ENCODE data around the gene RAP1GDS1. TPM values are rescaled to one million over a fixed set of nuclear protein-coding genes. Genes with fewer than 3 reads are reported as not detected.
A peak's percentile ranks its signal among the peaks of the same experiment; 100 is the strongest.
"Not testable (repeated sequence)": the region's sequence is repeated elsewhere in the genome, so short reads cannot be mapped to it uniquely, and the experiment has no call there.

Gene RAP1GDS1
- total and polyA plus RNA-seq, 8 donors: 30.7 to 49.1 (median 35.3) TPM

DNA sequence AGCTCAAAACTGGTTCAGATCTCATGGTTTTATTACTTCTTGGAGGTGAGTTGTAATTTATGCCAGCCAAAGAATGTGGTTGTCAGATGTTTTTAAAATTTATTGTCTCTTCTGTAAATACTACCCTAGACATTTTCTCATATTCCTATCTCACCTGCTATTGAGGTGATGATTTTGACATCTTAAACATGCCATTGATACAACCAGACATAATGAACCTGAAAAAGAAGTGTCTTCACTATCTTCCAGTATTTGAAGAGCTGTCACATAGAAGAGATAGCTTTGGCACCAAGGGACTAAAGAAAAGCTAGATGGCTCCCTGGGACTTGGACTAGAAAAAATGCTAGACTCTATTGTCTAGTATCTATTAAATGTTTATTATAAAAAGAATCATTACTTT, 155.7 kb downstream of the RAP1GDS1 start:
- no peaks in the 10 kb centered on the region for H3K4me1 ChIP-seq
- no peak overlapping the region for H3K27ac ChIP-seq
- no peak overlapping the region for H3K4me3 ChIP-seq
- peaks cover 0 to 67% of the 10 kb centered on the region in 2 donors for H3K36me3 ChIP-seq
- TF ChIP-seq, protein P1, sequence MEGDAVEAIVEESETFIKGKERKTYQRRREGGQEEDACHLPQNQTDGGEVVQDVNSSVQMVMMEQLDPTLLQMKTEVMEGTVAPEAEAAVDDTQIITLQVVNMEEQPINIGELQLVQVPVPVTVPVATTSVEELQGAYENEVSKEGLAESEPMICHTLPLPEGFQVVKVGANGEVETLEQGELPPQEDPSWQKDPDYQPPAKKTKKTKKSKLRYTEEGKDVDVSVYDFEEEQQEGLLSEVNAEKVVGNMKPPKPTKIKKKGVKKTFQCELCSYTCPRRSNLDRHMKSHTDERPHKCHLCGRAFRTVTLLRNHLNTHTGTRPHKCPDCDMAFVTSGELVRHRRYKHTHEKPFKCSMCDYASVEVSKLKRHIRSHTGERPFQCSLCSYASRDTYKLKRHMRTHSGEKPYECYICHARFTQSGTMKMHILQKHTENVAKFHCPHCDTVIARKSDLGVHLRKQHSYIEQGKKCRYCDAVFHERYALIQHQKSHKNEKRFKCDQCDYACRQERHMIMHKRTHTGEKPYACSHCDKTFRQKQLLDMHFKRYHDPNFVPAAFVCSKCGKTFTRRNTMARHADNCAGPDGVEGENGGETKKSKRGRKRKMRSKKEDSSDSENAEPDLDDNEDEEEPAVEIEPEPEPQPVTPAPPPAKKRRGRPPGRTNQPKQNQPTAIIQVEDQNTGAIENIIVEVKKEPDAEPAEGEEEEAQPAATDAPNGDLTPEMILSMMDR (IDR thresholded peaks at IDR 0.05): no peak
- ATAC-seq (no peak), DNase-seq (no peak)
- H3K27me3 ChIP-seq: no peaks in the 10 kb centered on the region
- intact Hi-C loops (cut with DNase I): no loop called here
- peaks cover 0 to 11% of the 10 kb centered on the region in 2 donors for H3K9me3 ChIP-seq

DNA sequence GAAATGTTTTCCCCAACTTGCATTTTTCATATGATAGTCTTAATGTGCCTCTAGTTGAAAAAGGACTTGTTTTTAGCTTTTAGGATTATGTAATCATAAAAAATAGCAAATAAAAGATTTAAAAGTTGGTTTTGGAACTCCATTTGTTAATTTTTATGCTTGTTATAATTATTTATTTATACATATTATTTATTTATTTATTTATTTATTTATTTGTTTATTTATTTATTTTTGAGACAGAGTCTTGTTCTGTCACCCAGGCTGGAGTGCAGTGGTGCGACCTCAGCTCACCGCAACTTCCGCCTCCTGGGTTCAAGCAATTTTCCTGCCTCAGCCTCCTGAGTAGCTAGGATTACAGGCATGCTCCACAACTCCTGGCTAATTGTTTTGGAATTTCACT, 159.0 kb downstream of the RAP1GDS1 start:
- H3K27me3 ChIP-seq; H3K9me3 ChIP-seq; DNase-seq; H3K27ac ChIP-seq; H3K4me3 ChIP-seq; ATAC-seq; H3K4me1 ChIP-seq; intact Hi-C loops (cut with DNase I): not testable (repeated sequence)
- peaks cover 0 to 84% of the 10 kb centered on the region in 2 donors for H3K36me3 ChIP-seq

DNA sequence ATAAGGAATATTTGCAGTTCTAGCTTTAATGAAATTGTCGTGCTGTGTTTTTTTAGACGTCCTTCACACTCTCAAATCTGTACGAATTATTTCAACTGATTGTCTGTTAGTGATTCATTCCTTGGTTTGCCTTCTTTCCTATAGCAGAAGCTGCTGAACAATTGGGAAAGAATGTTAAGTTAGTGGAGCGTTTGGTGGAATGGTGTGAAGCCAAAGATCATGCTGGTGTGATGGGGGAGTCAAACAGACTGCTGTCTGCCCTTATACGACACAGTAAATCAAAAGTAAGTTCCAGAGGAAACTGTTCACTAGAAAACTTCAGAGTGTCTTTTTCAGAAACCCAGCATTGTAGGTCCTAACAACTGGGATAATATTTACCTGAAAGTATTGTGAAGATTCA, 159.9 kb downstream of the RAP1GDS1 start:
- ATAC-seq: no peak

DNA sequence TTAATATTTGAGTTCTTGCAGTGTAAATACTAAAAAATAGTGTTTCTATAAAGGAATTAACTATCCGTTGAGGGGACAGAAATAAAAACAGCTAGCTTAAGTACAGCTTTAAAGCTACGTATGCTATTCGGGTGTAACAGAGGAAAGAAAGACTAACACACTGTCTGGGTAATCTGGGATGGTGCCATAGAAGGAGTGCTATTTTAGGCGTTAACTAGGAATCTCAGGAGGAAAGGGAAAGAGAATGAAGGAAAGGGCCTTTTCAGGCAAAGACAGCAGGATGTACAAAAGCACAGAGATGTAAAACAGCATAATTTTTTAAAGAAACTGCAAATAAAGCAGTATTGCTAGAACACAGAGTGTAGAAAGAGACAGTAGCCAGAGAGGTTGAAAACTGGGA, 161.8 kb downstream of the RAP1GDS1 start:
- Histone ChIP-seq H3K36me3 (peaks cover 0 to 69% of the 10 kb centered on the region in 2 donors), H3K27me3 (no peaks in the 10 kb centered on the region), H3K27ac (no peak overlapping the region), H3K9me3 (no peaks in the 10 kb centered on the region), H3K4me1 (no peaks in the 10 kb centered on the region), H3K4me3 (no peak overlapping the region)
- intact Hi-C loops (cut with DNase I): no loop called here
- DNase-seq (no peak), ATAC-seq (no peak)
- TF ChIP-seq, protein P1 (IDR thresholded peaks at IDR 0.05): no peak

More for the DNA sequence above, 159.9 kb downstream of the RAP1GDS1 start:
- Histone ChIP-seq H3K4me1 (no peaks in the 10 kb centered on the region), H3K27me3 (no peaks in the 10 kb centered on the region), H3K36me3 (peaks cover 0 to 86% of the 10 kb centered on the region in 2 donors), H3K27ac (no peak overlapping the region), H3K4me3 (no peak overlapping the region), H3K9me3 (no peaks in the 10 kb centered on the region)
- TF ChIP-seq, protein P1 (IDR thresholded peaks at IDR 0.05): no peak
- intact Hi-C loops (cut with DNase I): no loop called here
- DNase-seq: no peak

DNA sequence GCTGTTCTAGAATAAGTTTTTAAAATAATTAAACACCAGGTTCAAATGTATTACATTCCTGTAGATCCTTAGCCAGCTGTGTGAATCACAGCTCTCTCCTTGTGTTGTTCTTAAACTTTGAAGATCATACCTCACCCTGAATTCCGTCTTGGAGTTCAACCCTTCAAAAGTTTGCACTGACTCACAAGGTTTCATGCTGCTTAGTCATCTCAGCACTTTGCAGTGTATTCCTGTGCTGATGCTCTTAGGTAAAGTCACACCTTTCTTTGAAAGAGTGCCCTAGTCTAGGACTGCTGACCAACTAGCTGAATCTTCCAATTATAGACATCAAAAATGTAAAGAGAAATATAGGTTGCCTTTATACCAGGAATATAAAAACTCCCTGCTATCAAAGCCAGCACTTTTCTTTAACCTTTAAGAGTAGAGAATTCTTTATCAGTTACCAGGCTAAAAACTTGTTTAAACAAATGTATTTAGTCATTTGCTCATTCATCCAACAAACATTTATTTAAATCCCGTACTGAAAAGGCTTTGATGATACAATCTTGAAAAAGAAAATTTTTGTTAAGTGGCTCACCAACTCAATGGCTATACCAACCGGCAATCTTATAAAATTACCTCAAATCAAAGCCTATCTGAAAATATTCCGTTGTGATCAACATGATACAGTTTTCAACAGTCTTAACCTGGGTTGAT, 169.7 kb downstream of the RAP1GDS1 start:
- TF ChIP-seq, protein P1 (IDR thresholded peaks at IDR 0.05): no peak
- Histone ChIP-seq H3K4me3 (no peak overlapping the region), H3K4me1 (peaks cover 0 to 5% of the 10 kb centered on the region in 2 donors), H3K27me3 (no peaks in the 10 kb centered on the region), H3K27ac (peak overlapping the region; percentile 29 to 36), H3K36me3 (peaks cover 0 to 18% of the 10 kb centered on the region in 2 donors), H3K9me3 (no peaks in the 10 kb centered on the region)
- intact Hi-C loops (cut with DNase I): no loop called here
- DNase-seq (no peak), ATAC-seq (peak; percentile 98)

DNA sequence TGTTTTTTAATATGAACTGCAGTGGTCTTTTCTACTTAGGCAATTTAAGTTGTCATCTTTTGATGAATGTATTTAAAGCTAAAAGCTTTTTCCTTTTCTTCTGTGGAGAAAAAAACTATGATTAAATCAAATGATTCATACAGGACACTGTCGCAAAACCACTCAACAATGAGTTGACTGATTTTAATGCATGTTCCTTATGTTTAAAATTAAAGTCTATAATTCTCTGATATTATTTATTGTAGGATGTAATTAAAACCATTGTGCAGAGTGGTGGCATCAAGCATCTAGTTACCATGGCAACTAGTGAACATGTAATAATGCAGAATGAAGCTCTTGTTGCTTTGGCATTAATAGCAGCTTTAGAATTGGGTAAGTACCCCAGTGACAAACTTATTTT, 172.5 kb downstream of the RAP1GDS1 start:
- TF ChIP-seq, protein P1 (IDR thresholded peaks at IDR 0.05): no peak
- Histone ChIP-seq H3K4me1 (peaks cover 0 to 5% of the 10 kb centered on the region in 2 donors), H3K9me3 (no peaks in the 10 kb centered on the region), H3K27ac (no peak overlapping the region), H3K36me3 (peaks cover 0 to 33% of the 10 kb centered on the region in 2 donors), H3K4me3 (no peak overlapping the region), H3K27me3 (no peaks in the 10 kb centered on the region)
- ATAC-seq: no peak
- no peak for DNase-seq
- intact Hi-C loops (cut with DNase I): no loop called here
